Parathyroid adenoma (tissue), 2 donors: ENCODE data around the gene KLHL33.

Experiments
- H2AFZ ChIP-seq: fragments of 300-600 bp; sonication (generic); one replicate; pipeline ENCODE4 v1.7.0; 2017; ENCODE audit warnings: antibody characterized with exemption, mild to moderate bottlenecking
- H3K27ac ChIP-seq: fragments of 300-600 bp; sonication (generic); one replicate; pipeline ENCODE4 v1.7.0; 2017
- H3K27me3 ChIP-seq: fragments of 300-600 bp; sonication (generic); one replicate; pipeline ENCODE4 v1.7.0; 2017; ENCODE audit warnings: low read length; ENCODE audit not compliant: control insufficient read depth, insufficient read depth
- H3K36me3 ChIP-seq: fragments of 300-600 bp; sonication (generic); one replicate; pipeline ENCODE4 v1.7.0; 2017; ENCODE audit warnings: low read length; ENCODE audit not compliant: control insufficient read depth, insufficient read depth
- H3K4me1 ChIP-seq: fragments of 300-600 bp; sonication (generic); one replicate; pipeline ENCODE4 v1.7.0; 2017; ENCODE audit warnings: control low read depth
- H3K4me2 ChIP-seq: fragments of 300-600 bp; sonication (generic); one replicate; pipeline ENCODE4 v1.7.0; 2017; ENCODE audit warnings: low read length
- H3K4me3 ChIP-seq: fragments of 300-600 bp; sonication (generic); one replicate; pipeline ENCODE4 v1.7.0; 2017; ENCODE audit warnings: low read depth, low read length
- H3K79me2 ChIP-seq: fragments of 300-600 bp; sonication (generic); one replicate; pipeline ENCODE4 v1.7.0; 2017; ENCODE audit warnings: control low read depth
- H3K9ac ChIP-seq: fragments of 300-600 bp; sonication (generic); one replicate; pipeline ENCODE4 v1.7.0; 2017; ENCODE audit warnings: mild to moderate bottlenecking
- H3K9me3 ChIP-seq: fragments of 300-600 bp; sonication (generic); one replicate; pipeline ENCODE4 v1.7.0; 2017; ENCODE audit warnings: low read length; ENCODE audit not compliant: control insufficient read depth
- TF ChIP-seq, protein P1 (sequence below): fragments of 300-600 bp; sonication (generic); IDR thresholded peaks from one replicate; pipeline ENCODE4 v1.7.0; 2017; ENCODE audit warnings: antibody characterized with exemption, mild to moderate bottlenecking
- donor health status: primary hyperparathyroidism.

The KLHL33 gene, protein sequence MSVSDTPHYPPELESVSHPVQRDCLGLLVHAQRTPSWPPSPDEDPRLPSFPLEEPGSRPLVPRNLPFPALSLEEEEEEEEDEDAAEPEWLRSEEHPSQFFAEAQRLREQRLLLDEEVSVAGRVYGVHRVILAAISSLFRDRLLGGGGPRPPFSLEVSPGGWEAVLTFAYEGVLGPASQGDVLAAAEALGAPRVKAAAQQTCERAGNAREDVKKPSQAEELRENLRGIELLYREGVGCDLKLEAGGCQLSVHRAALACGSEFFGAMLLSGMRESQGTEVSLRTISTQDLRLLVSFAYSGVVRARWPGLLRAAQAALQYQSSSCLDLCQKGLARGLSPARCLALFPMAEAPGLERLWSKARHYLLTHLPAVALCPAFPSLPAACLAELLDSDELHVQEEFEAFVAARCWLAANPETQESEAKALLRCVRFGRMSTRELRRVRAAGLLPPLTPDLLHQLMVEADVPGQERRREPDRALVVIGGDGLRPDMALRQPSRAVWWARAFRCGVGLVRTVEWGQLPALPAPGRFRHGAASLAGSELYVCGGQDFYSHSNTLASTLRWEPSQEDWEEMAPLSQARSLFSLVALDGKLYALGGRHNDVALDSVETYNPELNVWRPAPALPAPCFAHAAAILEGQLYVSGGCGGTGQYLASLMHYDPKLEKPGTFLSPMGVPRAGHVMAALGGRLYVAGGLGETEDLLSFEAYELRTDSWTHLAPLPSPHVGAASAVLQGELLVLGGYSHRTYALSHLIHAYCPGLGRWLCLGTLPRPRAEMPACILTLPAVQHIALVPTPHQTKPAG

DNA sequence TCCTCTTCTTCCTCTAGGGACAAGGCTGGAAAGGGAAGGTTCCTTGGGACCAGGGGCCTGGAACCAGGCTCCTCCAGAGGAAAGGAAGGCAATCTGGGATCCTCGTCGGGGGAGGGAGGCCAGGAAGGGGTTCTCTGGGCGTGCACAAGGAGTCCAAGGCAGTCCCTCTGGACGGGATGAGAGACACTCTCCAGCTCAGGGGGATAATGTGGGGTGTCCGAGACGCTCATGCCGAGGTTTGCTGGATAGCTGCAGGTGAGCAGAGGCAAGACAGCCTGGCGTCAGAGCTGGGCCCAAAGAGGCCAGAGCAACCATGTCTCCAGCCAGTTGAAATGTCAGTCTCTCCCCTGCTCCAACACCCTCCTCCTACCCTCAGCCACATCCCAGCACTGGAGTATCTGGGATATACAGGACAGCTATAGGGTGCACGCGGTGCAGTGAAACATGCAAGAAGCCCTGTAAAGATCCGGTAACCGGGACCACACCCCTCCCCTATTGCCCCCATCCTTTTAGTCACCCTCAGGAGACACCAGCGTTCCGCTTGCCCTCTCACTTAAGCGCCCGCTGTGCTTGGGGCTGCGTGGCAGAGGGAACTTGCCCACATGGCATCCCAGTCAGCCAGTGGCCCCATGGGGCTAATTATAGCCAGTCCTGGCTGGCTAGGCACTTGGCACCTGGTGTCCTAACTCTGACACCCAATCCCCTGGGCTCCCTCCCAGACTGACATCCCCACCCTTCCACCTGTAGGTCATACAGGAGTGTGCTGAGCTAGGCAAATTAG is at the start of gene KLHL33:
Gene KLHL33, minus strand, starts transcription at position 585 of the 781 bp plus-strand sequence. Its CDS starts 355 bp downstream, at position 230.
- H3K36me3 ChIP-seq, result no peaks in the 10 kb centered on the region
- no peak within 1 kb of the TSS for H3K4me2 ChIP-seq
- H3K9me3 ChIP-seq, result no peaks in the 10 kb centered on the region
- H3K4me3 ChIP-seq, result no peak within 1 kb of the TSS
- peak within 1 kb of the TSS; percentile 57 for H2AFZ ChIP-seq
- peaks cover under 1% of the 10 kb centered on the region for H3K4me1 ChIP-seq
- TF ChIP-seq, protein P1, sequence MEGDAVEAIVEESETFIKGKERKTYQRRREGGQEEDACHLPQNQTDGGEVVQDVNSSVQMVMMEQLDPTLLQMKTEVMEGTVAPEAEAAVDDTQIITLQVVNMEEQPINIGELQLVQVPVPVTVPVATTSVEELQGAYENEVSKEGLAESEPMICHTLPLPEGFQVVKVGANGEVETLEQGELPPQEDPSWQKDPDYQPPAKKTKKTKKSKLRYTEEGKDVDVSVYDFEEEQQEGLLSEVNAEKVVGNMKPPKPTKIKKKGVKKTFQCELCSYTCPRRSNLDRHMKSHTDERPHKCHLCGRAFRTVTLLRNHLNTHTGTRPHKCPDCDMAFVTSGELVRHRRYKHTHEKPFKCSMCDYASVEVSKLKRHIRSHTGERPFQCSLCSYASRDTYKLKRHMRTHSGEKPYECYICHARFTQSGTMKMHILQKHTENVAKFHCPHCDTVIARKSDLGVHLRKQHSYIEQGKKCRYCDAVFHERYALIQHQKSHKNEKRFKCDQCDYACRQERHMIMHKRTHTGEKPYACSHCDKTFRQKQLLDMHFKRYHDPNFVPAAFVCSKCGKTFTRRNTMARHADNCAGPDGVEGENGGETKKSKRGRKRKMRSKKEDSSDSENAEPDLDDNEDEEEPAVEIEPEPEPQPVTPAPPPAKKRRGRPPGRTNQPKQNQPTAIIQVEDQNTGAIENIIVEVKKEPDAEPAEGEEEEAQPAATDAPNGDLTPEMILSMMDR, result no peak
- no peaks in the 10 kb centered on the region for H3K27me3 ChIP-seq
- no peak within 1 kb of the TSS for H3K9ac ChIP-seq
- no peaks in the 10 kb centered on the region for H3K79me2 ChIP-seq
- H3K27ac ChIP-seq, result no peak within 1 kb of the TSS

DNA sequence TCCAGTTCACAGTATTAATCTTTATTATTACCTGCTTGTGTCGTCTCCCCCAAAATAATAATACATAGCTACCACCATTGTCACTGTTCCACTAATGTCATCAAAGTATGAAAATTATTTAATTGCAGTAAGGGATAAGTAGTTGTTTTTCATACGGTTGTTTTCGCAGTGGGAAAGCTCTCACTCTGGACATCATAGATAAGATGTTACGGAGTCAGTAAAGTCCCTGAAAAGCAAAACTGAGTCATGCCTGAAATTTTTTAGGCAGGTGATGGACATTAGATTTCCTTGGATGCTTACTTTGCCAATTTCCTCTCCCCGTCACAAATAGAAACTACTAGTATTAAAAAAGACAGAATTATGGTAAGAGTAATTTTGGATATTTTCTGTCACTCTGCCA is 46.4 kb upstream of the KLHL33 start:
- Histone ChIP-seq H3K79me2 (no peaks in the 10 kb centered on the region), H3K9ac (no peak overlapping the region), H3K4me1 (peaks cover 3% of the 10 kb centered on the region), H2AFZ (no peak overlapping the region), H3K36me3 (no peaks in the 10 kb centered on the region), H3K9me3 (no peaks in the 10 kb centered on the region), H3K27me3 (no peaks in the 10 kb centered on the region), H3K4me3 (no peak overlapping the region), H3K4me2 (no peak overlapping the region), H3K27ac (no peak overlapping the region)
- TF ChIP-seq, protein P1, result no peak

DNA sequence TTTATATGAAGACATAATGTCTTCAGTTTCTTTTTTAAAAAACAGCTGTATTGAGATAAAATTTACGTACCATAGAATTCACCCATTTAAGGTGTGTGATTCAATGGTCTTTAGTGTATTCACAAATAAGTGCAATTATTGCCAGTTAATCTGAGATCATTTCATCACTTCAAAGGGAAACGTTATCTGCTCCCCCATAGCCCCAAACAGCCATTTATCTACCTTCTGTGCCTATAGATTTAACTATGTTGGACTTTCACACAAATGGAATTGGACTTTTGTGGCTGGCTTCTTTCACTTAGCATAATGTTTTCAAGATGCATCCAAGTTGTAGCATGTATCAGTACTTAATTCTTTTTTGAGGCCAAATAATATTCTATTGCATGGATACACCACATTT is 42.9 kb upstream of the KLHL33 start:
- no peak overlapping the region for H2AFZ ChIP-seq
- no peaks in the 10 kb centered on the region for H3K36me3 ChIP-seq
- H3K79me2 ChIP-seq, result no peaks in the 10 kb centered on the region
- H3K9ac ChIP-seq, result no peak overlapping the region
- no peak overlapping the region for H3K4me3 ChIP-seq
- TF ChIP-seq, protein P1, result no peak
- H3K4me2 ChIP-seq, result no peak overlapping the region
- peaks cover 3% of the 10 kb centered on the region for H3K4me1 ChIP-seq
- H3K9me3 ChIP-seq, result no peaks in the 10 kb centered on the region
- H3K27ac ChIP-seq, result no peak overlapping the region
- no peaks in the 10 kb centered on the region for H3K27me3 ChIP-seq

DNA sequence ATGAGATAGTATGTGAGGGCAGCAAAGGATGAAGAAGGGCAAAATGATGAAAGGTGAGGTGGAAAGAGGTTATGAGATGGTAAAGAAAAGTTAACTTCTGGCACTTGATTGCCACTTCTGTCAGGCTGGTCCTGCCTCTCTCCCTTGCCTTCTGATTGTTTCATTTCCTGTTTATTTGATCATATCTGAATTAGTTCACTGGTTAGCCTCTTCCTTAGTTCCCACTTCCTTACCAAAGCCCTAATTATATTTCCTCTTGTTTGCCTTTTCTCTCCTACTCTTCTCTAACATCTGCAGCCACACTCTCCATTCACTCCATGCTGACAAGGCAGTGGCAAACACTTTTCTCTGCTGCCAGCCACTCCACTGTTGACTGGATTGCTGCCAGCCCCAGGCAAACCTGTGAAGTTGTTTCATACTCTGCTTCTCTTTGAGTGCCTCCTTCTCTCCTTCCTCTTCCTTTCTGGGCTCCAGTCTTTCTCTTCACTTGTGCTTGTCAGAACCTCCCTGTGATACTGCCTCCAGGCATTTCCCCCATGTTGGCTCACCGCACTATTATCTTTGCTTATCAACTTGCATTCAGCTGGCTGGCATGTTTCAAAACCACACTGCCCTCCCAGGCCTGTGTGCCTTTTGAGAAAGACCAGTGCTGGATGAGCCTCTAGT is 41.4 kb upstream of the KLHL33 start:
- Histone ChIP-seq H3K4me2 (peak overlapping the region; percentile 0), H3K36me3 (no peaks in the 10 kb centered on the region), H3K4me3 (no peak overlapping the region), H3K9ac (no peak overlapping the region), H3K9me3 (no peaks in the 10 kb centered on the region), H3K79me2 (no peaks in the 10 kb centered on the region), H2AFZ (peak overlapping the region; percentile 45), H3K27ac (no peak overlapping the region), H3K27me3 (no peaks in the 10 kb centered on the region), H3K4me1 (peaks cover 3% of the 10 kb centered on the region)
- TF ChIP-seq, protein P1, result no peak
